K562 treated with DMSO at 1 percent for 24 hours (cell line): Measurements from ENCODE around the gene DPP4. TPM values are rescaled to one million over a fixed set of nuclear protein-coding genes. Genes with fewer than 3 reads are reported as not detected.

Source experiments
- total RNA-seq: library from RNA; unstranded; fragments of 300-600 nt; gene quantifications from 2 replicates; pipeline ENCODE4 v1.2.3, GENCODE V29; 2022; ENCODE audit warnings: low read depth; ENCODE audit not compliant: insufficient read depth

The DPP4 gene
- not detected in 2 replicates for total RNA-seq

DNA sequence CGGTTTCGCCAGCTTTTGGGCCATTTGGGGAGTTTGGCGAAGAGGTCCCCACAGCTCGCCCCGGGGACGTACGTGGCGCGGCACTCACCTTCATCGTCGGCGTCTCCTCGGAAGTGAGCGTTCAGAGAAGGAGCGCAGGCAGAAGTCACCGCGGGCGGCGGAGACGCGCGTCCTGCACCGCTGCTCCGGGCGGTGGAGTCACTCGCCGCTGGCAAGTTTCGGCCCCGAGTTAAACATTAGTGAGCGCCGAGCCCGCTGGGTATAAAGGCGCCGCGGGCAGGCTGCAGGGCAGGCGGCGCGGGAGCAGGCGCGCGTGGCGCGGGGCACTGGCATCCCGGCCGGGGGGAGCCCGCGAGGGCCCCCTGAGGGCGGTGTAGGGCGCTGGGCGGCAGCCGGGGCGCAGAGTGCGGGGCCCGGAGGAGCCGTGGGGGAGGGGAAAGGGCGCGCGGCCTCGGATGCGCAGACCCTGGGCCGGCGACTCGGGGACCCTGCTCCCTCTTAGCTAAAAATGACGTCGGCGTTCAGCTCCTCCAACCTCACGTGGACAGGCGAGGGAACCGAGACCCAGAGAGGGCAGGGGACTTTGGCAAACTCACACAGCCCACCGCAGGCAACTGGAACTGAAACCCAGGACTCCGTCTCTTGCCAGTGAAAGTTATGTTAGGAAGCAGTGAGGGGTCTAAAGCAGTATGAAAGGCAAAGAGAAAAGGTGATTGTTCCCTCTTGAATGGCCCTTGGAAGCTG, at the start of gene DPP4:
DPP4 (minus strand) TSS at position 328 of the 744 bp plus-strand sequence; CDS start at position 94, 234 bp downstream.

Other genes starting within 250 kb of the DPP4 start
- gene GCG, start 78.0 kb upstream of the DPP4 start, total RNA-seq: not detected in 2 replicates
- gene FAP, start 169.2 kb upstream of the DPP4 start, total RNA-seq: not detected in 2 replicates
- gene IFIH1, start 244.5 kb upstream of the DPP4 start, total RNA-seq: 6.8 and 8.7 TPM in 2 replicates